HG02870 (cell line): ENCODE results near the gene CNN3.

Source experiments
- ATAC-seq: cut with Tn5 transposase; IDR thresholded peaks from one replicate; pipeline ENCODE4 v1.9.1; 2021; ENCODE audit warnings: mild to moderate bottlenecking, moderate library complexity; ENCODE audit not compliant: unreplicated experiment

Gene CNN3

GRCh38 chr1:94892604-94893254 lies 34.2 kb downstream of the CNN3 start:
- no peak for ATAC-seq

- no peak for ATAC-seq
Observed at GRCh38 chr1:94888201-94888600, 38.7 kb downstream of the CNN3 start.

GRCh38 chr1:94887603-94888171 lies 39.2 kb downstream of the CNN3 start:
- ATAC-seq: no peak

- no peak for ATAC-seq
Observed at GRCh38 chr1:94887106-94887505, 39.8 kb downstream of the CNN3 start.

GRCh38 chr1:94886361-94886760 lies 40.5 kb downstream of the CNN3 start:
- ATAC-seq: no peak

- no peak for ATAC-seq
Observed at GRCh38 chr1:94884507-94884906, 42.4 kb downstream of the CNN3 start.

- ATAC-seq: no peak
Observed at GRCh38 chr1:94884106-94884505, 42.8 kb downstream of the CNN3 start.

GRCh38 chr1:94883691-94884090 lies 43.2 kb downstream of the CNN3 start:
- ATAC-seq: no peak

- no peak for ATAC-seq
Observed at GRCh38 chr1:94878329-94878728, 48.6 kb downstream of the CNN3 start.

- no peak for ATAC-seq
Observed at GRCh38 chr1:94876362-94876761, 50.5 kb downstream of the CNN3 start.

- ATAC-seq: no peak
Observed at GRCh38 chr1:94875794-94876193, 51.1 kb downstream of the CNN3 start.

- ATAC-seq: no peak
Observed at GRCh38 chr1:94874423-94874822, 52.5 kb downstream of the CNN3 start.

GRCh38 chr1:94873520-94874351 lies 53.2 kb downstream of the CNN3 start:
- peak; percentile 58 for ATAC-seq

GRCh38 chr1:94872771-94873495 lies 54.0 kb downstream of the CNN3 start:
- ATAC-seq: no peak

- ATAC-seq: no peak
Observed at GRCh38 chr1:94871031-94871430, 55.9 kb downstream of the CNN3 start.

GRCh38 chr1:94866164-94866807 lies 60.6 kb downstream of the CNN3 start:
- no peak for ATAC-seq

GRCh38 chr1:94865360-94865759 lies 61.5 kb downstream of the CNN3 start:
- ATAC-seq: no peak

GRCh38 chr1:94864821-94865220 lies 62.1 kb downstream of the CNN3 start:
- no peak for ATAC-seq

- no peak for ATAC-seq
Observed at GRCh38 chr1:94863919-94864318, 63.0 kb downstream of the CNN3 start.

- no peak for ATAC-seq
Observed at GRCh38 chr1:94863297-94863911, 63.5 kb downstream of the CNN3 start.
